ENCODE results near the gene CIDEC. TPM values are rescaled to one million over a fixed set of nuclear protein-coding genes. Genes with fewer than 3 reads are reported as not detected.

Gene CIDEC
- total and polyA plus RNA-seq, 2 of the 13 experiments (the other 11 are each of a cell fraction or from before 2014, with no cell fraction given), result 2.5 to 10.4 TPM

GRCh38 chr3:9843715-9844438, 36.2 kb downstream of the CIDEC start, which contains the start of gene RPUSD3 (continued):
- TF ChIP-seq PRDM15 (CRISPR knock-in tag; IDR thresholded peaks at IDR 0.05), result no peak
- TF ChIP-seq FOXO1 (CRISPR knock-in tag; IDR thresholded peaks at IDR 0.05), result peak; percentile 18; the same call in 1 of the 2 replicates
- TF ChIP-seq SALL2 (CRISPR knock-in tag; IDR thresholded peaks at IDR 0.05), result no peak
- TF ChIP-seq ZNF891 (CRISPR knock-in tag; IDR thresholded peaks at IDR 0.05), result peak; percentile 70
- TF ChIP-seq HOXA9 (CRISPR knock-in tag; IDR thresholded peaks at IDR 0.05; ENCODE audit: borderline replicate concordance), result no peak
- no peak for TF ChIP-seq ZBTB7A (CRISPR knock-in tag; IDR thresholded peaks at IDR 0.05)
- peak; percentile 80 for TF ChIP-seq ARID4A (CRISPR knock-in tag; IDR thresholded peaks at IDR 0.05; ENCODE audit: borderline replicate concordance)
- TF ChIP-seq CAMTA2 (CRISPR knock-in tag; IDR thresholded peaks at IDR 0.05; ENCODE audit: borderline replicate concordance), result no peak
- no peak for TF ChIP-seq NPAS2 (CRISPR knock-in tag; IDR thresholded peaks at IDR 0.05; ENCODE audit: borderline replicate concordance)
- TF ChIP-seq ZNF333 (CRISPR knock-in tag; IDR thresholded peaks at IDR 0.05; ENCODE audit: borderline replicate concordance), result peak; percentile 85; the same call in 1 of the 2 replicates
- TF ChIP-seq REPIN1 (CRISPR knock-in tag; IDR thresholded peaks at IDR 0.05; ENCODE audit: borderline replicate concordance, low read depth), result peak; percentile 49; the same call in 1 of the 2 replicates
- peak; percentile 14; the same call in 1 of the 2 replicates for TF ChIP-seq MNT (IDR thresholded peaks at IDR 0.05)
- TF ChIP-seq ZNF224 (CRISPR knock-in tag; IDR thresholded peaks at IDR 0.05), result peak; percentile 91; the same call in 1 of the 2 replicates
- no peak for TF ChIP-seq ZNF260 (CRISPR knock-in tag; IDR thresholded peaks at IDR 0.05; ENCODE audit: borderline replicate concordance, low read depth)
- peak; percentile 62 for TF ChIP-seq HDAC1 (CRISPR knock-in tag; IDR thresholded peaks at IDR 0.05)
- TF ChIP-seq ZNF513 (CRISPR knock-in tag; conservative IDR thresholded peaks at IDR 0.05), result no peak
- peak; percentile 90 for TF ChIP-seq SNAI1 (CRISPR knock-in tag; IDR thresholded peaks at IDR 0.05; ENCODE audit: borderline replicate concordance)

Data from HepG2 (cell line).